ENCODE results near the gene ADARB1.

DNA sequence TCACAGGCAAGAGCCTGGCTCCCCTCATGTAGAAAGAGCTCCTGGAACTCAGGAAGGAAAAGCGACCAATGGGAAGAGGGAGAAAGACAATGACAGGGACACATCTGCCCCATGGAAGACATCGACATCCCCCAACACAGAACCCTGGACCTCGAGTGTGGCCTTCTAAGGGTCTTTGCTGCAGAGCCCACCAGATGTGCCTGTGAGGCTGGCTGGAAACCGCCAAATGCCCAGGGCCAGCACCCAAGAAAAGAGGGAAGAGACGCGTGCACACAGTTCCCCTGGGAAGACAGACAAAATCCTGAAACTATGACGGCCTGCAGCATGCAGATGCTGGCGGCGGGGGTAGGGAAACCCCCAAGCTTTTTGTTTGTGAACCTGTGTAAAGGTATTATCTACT is 36.4 kb upstream of the ADARB1 start:
- TF ChIP-seq ESRRB (CRISPR knock-in tag; IDR thresholded peaks at IDR 0.05; ENCODE audit: borderline replicate concordance): no peak
- TF ChIP-seq, protein P1, sequence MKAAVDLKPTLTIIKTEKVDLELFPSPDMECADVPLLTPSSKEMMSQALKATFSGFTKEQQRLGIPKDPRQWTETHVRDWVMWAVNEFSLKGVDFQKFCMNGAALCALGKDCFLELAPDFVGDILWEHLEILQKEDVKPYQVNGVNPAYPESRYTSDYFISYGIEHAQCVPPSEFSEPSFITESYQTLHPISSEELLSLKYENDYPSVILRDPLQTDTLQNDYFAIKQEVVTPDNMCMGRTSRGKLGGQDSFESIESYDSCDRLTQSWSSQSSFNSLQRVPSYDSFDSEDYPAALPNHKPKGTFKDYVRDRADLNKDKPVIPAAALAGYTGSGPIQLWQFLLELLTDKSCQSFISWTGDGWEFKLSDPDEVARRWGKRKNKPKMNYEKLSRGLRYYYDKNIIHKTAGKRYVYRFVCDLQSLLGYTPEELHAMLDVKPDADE (conservative IDR thresholded peaks at IDR 0.05; ENCODE audit: control insufficient read depth, low read depth, low read length): no peak
- TF ChIP-seq SP2 (IDR thresholded peaks at IDR 0.05; ENCODE audit: extremely low read depth, low read depth, low read length, poor library complexity, severe bottlenecking): no peak
- TF ChIP-seq GTF2F1 (IDR thresholded peaks at IDR 0.05; ENCODE audit: low read depth, low read length): no peak
- no peak for TF ChIP-seq ZNF274 (IDR thresholded peaks at IDR 0.05; ENCODE audit: borderline replicate concordance, low read depth, low read length)
- TF ChIP-seq, protein P2, sequence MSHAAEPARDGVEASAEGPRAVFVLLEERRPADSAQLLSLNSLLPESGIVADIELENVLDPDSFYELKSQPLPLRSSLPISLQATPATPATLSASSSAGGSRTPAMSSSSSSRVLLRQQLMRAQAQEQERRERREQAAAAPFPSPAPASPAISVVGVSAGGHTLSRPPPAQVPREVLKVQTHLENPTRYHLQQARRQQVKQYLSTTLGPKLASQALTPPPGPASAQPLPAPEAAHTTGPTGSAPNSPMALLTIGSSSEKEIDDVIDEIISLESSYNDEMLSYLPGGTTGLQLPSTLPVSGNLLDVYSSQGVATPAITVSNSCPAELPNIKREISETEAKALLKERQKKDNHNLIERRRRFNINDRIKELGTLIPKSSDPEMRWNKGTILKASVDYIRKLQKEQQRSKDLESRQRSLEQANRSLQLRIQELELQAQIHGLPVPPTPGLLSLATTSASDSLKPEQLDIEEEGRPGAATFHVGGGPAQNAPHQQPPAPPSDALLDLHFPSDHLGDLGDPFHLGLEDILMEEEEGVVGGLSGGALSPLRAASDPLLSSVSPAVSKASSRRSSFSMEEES (CRISPR knock-in tag; IDR thresholded peaks at IDR 0.05): no peak
- no peak for TF ChIP-seq BRCA1 (IDR thresholded peaks at IDR 0.05)
- TF ChIP-seq BRCA1 (CRISPR knock-in tag; IDR thresholded peaks at IDR 0.05): no peak
- TF ChIP-seq ZNF766 (CRISPR knock-in tag; conservative IDR thresholded peaks at IDR 0.05): no peak
- TF ChIP-seq, protein P3, sequence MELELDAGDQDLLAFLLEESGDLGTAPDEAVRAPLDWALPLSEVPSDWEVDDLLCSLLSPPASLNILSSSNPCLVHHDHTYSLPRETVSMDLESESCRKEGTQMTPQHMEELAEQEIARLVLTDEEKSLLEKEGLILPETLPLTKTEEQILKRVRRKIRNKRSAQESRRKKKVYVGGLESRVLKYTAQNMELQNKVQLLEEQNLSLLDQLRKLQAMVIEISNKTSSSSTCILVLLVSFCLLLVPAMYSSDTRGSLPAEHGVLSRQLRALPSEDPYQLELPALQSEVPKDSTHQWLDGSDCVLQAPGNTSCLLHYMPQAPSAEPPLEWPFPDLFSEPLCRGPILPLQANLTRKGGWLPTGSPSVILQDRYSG (tag; conservative IDR thresholded peaks at IDR 0.05; ENCODE audit: low read depth): no peak
- no peak for TF ChIP-seq DMBX1 (CRISPR knock-in tag; IDR thresholded peaks at IDR 0.05; ENCODE audit: borderline replicate concordance)
- TF ChIP-seq PHF20 (IDR thresholded peaks at IDR 0.05; ENCODE audit: partially characterized antibody): no peak
- TF ChIP-seq FOXP1 (CRISPR knock-in tag; IDR thresholded peaks at IDR 0.05): no peak
- TF ChIP-seq, protein P4, sequence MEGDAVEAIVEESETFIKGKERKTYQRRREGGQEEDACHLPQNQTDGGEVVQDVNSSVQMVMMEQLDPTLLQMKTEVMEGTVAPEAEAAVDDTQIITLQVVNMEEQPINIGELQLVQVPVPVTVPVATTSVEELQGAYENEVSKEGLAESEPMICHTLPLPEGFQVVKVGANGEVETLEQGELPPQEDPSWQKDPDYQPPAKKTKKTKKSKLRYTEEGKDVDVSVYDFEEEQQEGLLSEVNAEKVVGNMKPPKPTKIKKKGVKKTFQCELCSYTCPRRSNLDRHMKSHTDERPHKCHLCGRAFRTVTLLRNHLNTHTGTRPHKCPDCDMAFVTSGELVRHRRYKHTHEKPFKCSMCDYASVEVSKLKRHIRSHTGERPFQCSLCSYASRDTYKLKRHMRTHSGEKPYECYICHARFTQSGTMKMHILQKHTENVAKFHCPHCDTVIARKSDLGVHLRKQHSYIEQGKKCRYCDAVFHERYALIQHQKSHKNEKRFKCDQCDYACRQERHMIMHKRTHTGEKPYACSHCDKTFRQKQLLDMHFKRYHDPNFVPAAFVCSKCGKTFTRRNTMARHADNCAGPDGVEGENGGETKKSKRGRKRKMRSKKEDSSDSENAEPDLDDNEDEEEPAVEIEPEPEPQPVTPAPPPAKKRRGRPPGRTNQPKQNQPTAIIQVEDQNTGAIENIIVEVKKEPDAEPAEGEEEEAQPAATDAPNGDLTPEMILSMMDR (IDR thresholded peaks at IDR 0.05 in 2 of 3, conservative IDR thresholded peaks at IDR 0.05 in 1 of 3; ENCODE audit: insufficient read depth in 2 of 3, low read depth in 1 of 3, low read length in 3 of 3): no peak
- TF ChIP-seq, protein P5, sequence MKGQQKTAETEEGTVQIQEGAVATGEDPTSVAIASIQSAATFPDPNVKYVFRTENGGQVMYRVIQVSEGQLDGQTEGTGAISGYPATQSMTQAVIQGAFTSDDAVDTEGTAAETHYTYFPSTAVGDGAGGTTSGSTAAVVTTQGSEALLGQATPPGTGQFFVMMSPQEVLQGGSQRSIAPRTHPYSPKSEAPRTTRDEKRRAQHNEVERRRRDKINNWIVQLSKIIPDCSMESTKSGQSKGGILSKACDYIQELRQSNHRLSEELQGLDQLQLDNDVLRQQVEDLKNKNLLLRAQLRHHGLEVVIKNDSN (CRISPR knock-in tag; IDR thresholded peaks at IDR 0.05): no peak

Measured in K562 (cell line).